Effector memory CD8-positive, alpha-beta T cell (primary cell): Measurements from ENCODE around the gene ZNF683.
A peak's percentile ranks its signal among the peaks of the same experiment; 100 is the strongest.

ENCODE experiments used
- ATAC-seq: fragments of 150-1000 bp; cut with Tn5 transposase; replicated peaks from 2 replicates; pipeline ENCODE4 v1.10.0; 2021; ENCODE audit warnings: mild to moderate bottlenecking, moderate library complexity
- DNase-seq, 3 experiments: peaks; one replicate each; pipeline ENCODE4 v3.0.0; 2021
- H3K27ac Mint-ChIP-seq, 2 donors: one replicate each; pipeline ENCODE4 v1.8.0; 2022; ENCODE audit warnings: mild to moderate bottlenecking in 2 of 2, mixed read lengths in 2 of 2, moderate library complexity in 2 of 2
- H3K27me3 Mint-ChIP-seq, 2 donors: one replicate each; pipeline ENCODE4 v1.8.0; 2022; ENCODE audit warnings: mixed read lengths in 2 of 2
- H3K36me3 Mint-ChIP-seq: one replicate; pipeline ENCODE4 v1.8.0; 2022; ENCODE audit warnings: mild to moderate bottlenecking, moderate library complexity, mixed read lengths; ENCODE audit not compliant: insufficient read depth
- H3K4me1 Mint-ChIP-seq, 2 donors: one replicate each; pipeline ENCODE4 v1.8.0; 2022; ENCODE audit warnings: low read depth in 2 of 2, mixed read lengths in 2 of 2
- H3K4me3 Mint-ChIP-seq, 2 donors: one replicate each; pipeline ENCODE4 v1.8.0; 2022; ENCODE audit warnings: mild to moderate bottlenecking in 2 of 2, mixed read lengths in 2 of 2, moderate library complexity in 2 of 2
- H3K9me3 Mint-ChIP-seq, 2 donors: one replicate each; pipeline ENCODE4 v1.8.0; 2022; ENCODE audit warnings: mixed read lengths in 2 of 2

The ZNF683 gene

GRCh38 chr1:26317146-26317545, 55.4 kb downstream of the ZNF683 start:
- ATAC-seq (no peak), DNase-seq (no peak)
- Mint-ChIP-seq H3K9me3 (no peaks in the 10 kb centered on the region), H3K4me1 (peaks cover 59 to 74% of the 10 kb centered on the region in 2 donors), H3K4me3 (peak overlapping the region; percentile 99 to 100), H3K27ac (peak overlapping the region; percentile 86 to 95), H3K27me3 (no peaks in the 10 kb centered on the region), H3K36me3 (peaks cover 46% of the 10 kb centered on the region)

- H3K27me3 Mint-ChIP-seq: no peaks in the 10 kb centered on the region
- no peak for DNase-seq
- H3K4me1 Mint-ChIP-seq: peaks cover 53 to 67% of the 10 kb centered on the region in 2 donors
- no peak for ATAC-seq
- H3K9me3 Mint-ChIP-seq: no peaks in the 10 kb centered on the region
- H3K4me3 Mint-ChIP-seq: peak overlapping the region; percentile 99 to 100
- H3K36me3 Mint-ChIP-seq: peaks cover 36% of the 10 kb centered on the region
- H3K27ac Mint-ChIP-seq: peak overlapping the region; percentile 88 to 95
Observed at GRCh38 chr1:26315874-26316850, 56.4 kb downstream of the ZNF683 start.

- H3K27me3 Mint-ChIP-seq: no peaks in the 10 kb centered on the region
- no peak for ATAC-seq
- no peaks in the 10 kb centered on the region for H3K9me3 Mint-ChIP-seq
- peak overlapping the region; percentile 99 to 100 for H3K4me3 Mint-ChIP-seq
- peaks cover 19% of the 10 kb centered on the region for H3K36me3 Mint-ChIP-seq
- H3K4me1 Mint-ChIP-seq: peaks cover 45 to 53% of the 10 kb centered on the region in 2 donors
- DNase-seq: no peak
- H3K27ac Mint-ChIP-seq: peak overlapping the region; percentile 69 to 88
Observed at GRCh38 chr1:26314501-26314900, 58.0 kb downstream of the ZNF683 start.
